ENCODE measurements around the gene LNX1. TPM values are rescaled to one million over a fixed set of nuclear protein-coding genes. Genes with fewer than 3 reads are reported as not detected.

LNX1 gene
- total RNA-seq, 1 donor, result 3.5 TPM

DNA sequence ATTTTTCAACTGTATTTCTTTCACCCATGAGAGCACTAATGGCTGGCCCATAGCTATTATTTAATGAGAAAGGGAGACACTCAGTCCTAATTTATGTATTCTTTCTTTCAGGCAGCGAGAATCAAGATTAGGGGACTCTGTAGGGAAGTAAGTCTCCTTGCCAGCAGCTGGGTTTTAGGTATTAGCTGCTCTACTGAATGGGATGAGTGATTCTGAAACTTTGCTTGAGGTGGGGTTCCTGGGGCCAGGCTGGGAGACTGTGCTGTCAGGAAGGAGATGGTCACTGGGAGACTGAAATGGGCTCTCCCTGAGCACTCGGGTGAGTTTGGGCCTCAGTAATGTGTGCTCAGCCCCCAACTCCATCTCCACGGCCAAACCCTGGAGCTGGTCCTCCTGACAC is 78.7 kb downstream of the LNX1 start:
- DNase-seq (ENCODE audit: low read depth), result no peak
- TF ChIP-seq CTCF (IDR thresholded peaks at IDR 0.05; ENCODE audit: insufficient read depth, low read length), result no peak
- H3K4me3 ChIP-seq (ENCODE audit: low read depth, low read length), result no peak overlapping the region

GRCh38 chr4:53511014-53511413 is 80.3 kb downstream of the LNX1 start:
- TF ChIP-seq CTCF (IDR thresholded peaks at IDR 0.05; ENCODE audit: insufficient read depth, low read length), result no peak
- no peak overlapping the region for H3K4me3 ChIP-seq (ENCODE audit: low read depth, low read length)
- peak; percentile 43 for DNase-seq (ENCODE audit: low read depth)

DNA sequence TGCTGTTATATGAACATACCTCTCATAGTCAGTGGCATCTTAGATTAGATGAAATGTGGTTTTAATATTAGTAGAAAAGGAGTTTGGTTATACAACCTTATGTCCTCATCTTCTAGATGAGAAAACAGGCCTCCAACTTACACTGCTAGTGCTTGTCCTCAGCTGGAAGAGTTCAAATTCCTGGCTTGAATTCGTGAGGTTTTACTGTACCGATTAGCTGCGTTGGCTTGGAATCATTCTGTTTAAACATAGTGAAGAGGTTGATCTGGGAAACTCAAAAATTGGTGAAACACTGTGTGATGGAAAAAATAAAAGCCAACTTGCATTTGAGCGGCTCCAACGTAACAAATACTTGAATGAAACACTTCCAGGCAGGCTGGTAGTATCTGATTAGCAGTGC is 81.0 kb downstream of the LNX1 start:
- DNase-seq (ENCODE audit: low read depth), result peak; percentile 76
- TF ChIP-seq CTCF (IDR thresholded peaks at IDR 0.05; ENCODE audit: insufficient read depth, low read length), result no peak

DNA sequence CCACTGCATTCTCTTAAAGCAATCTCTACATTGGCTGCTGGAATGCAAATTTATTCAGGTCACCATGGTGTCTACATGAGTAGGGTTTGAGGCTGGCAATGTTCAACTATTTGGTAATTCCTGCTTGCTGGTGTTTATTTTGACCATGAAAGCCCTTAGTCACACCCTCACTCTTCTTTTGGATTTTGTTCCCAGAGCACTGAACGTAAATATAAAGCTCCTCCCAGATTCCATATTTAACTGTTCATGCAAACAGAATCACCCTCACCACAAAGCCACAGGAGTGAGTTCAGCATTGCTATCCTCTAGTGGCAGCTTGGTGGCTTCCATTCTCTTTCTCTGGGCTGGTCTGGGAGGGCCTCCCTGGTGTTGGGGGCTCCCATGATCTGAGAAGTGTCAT is 82.8 kb downstream of the LNX1 start:
- TF ChIP-seq CTCF (IDR thresholded peaks at IDR 0.05; ENCODE audit: insufficient read depth, low read length), result peak; percentile 5
- H3K4me3 ChIP-seq (ENCODE audit: low read depth, low read length), result no peak overlapping the region
- DNase-seq (ENCODE audit: low read depth), result peak; percentile 79

More for the DNA sequence above, 81.0 kb downstream of the LNX1 start:
- no peak overlapping the region for H3K4me3 ChIP-seq (ENCODE audit: low read depth, low read length)

DNA sequence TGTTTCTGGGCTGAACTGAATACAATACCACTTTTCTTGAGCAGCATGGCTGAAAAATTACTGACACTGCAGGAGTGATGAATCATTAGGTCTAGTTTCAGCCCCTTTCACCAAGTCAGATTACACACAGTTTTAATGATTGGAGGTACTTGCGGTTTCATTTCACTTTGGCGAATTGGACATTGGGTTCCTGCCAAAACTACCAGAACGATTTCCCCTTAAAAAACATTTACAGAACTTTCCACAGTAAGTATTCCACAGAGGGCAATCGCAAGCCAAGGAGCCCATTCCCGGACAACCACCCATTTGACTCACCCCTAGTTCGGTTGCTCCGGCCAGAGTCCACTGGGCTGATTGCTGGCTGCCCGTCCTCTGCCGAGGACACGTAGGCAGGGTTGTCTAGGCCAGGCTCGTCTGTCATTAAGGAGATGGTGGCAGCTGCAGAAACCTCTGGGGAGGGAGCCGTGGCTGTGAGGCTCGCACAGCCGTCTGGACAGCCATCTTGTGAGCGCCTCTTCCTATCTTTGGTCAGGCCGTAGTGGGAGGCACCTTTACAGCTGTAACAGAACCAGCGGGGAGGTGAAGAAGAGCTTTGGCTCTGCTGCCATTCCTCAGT is 83.5 kb downstream of the LNX1 start:
- peak overlapping the region; percentile 42 for H3K4me3 ChIP-seq (ENCODE audit: low read depth, low read length)
- DNase-seq (ENCODE audit: low read depth), result peak; percentile 98
- TF ChIP-seq CTCF (IDR thresholded peaks at IDR 0.05; ENCODE audit: insufficient read depth, low read length), result no peak

GRCh38 chr4:53507058-53507457 is 84.2 kb downstream of the LNX1 start:
- H3K4me3 ChIP-seq (ENCODE audit: low read depth, low read length), result peak overlapping the region; percentile 6
- DNase-seq (ENCODE audit: low read depth), result no peak
- no peak for TF ChIP-seq CTCF (IDR thresholded peaks at IDR 0.05; ENCODE audit: insufficient read depth, low read length)

- TF ChIP-seq CTCF (IDR thresholded peaks at IDR 0.05; ENCODE audit: insufficient read depth, low read length), result peak; percentile 35
- H3K4me3 ChIP-seq (ENCODE audit: low read depth, low read length), result no peak overlapping the region
- DNase-seq (ENCODE audit: low read depth), result peak; percentile 35
These were observed 85.3 kb downstream of the LNX1 start for GRCh38 chr4:53505947-53506346.

Data from fibroblast of the aortic adventitia (primary cell).